GM19035 (cell line): ENCODE data around the gene VPS41.

Experiments
- ATAC-seq: cut with Tn5 transposase; IDR thresholded peaks from one replicate; pipeline ENCODE4 v1.9.1; 2021; ENCODE audit not compliant: unreplicated experiment

Gene VPS41

DNA sequence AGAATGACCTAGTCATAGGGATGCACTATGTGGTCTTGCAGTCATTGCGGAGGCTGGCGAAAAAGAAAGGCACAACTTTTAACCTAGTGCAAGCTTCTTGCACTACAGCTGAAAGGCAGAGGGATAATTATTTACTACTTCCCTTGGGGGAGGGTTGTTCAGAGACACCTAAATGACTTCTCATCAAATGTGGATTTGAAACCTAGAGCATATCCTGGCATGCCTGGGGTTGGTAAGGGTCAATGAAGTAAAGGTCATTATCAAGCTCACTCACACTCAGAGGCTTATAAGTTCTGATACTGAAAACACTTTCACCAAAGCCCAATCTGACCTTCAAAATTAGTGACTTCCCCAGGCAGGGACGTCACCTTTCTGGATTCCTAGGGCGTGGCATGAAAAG is 168.9 kb downstream of the VPS41 start:
- no peak for ATAC-seq

DNA sequence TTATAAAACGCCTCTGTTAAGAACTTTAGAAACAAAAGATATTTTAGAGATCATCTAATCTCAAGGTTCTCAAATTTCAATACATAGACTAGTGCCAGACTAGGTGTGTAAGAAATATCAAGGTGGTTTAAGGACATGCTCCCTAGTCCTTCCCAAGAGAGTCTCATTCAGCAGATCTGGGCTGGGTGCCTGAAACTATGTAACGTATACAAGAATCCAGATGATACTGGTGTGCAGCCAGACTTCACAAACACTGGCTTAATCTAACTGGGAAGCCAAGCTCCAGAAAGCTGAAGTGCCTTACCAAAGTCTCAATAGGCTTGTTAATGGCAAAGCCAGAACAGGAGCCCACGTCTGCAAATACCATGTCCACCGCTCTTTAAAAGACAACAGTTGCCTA is 172.9 kb downstream of the VPS41 start:
- ATAC-seq, result no peak

DNA sequence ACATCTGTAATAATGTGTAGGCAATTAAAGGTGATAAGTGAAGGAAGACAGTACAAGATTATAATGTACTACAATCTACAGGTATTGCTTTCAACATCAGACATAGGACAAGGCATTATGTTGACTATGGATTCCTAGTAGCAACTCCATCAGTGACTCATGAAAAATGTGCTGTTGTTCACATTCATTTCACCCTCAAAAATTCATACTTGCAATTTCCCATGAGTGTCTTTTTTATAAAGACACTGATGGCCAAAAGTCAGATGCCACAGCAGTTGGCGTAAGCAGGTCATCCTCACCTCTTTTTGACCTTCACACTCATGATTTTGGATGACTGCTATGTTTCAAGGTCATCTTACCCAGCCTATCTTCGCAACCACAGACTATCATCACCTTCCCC is 177.8 kb downstream of the VPS41 start:
- ATAC-seq, result no peak

DNA sequence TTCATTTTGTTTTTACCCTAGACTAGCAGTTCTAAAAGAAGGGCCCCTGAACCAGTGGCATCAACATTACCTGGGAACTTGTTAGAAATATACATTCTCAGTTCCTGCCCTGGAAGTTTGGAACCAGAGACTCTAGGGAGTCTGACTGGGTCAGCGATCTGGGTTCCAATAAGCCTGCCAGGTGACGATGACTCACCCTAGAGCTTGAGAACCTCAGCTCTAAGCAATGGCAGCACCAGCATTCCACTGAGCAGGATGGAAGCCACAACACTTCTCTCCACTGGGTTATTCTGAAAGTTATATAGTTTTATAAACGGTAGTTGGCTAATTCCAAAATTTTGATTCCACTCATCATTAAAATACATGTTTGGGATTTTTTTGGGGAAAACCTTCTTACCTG is 180.8 kb downstream of the VPS41 start:
- no peak for ATAC-seq

DNA sequence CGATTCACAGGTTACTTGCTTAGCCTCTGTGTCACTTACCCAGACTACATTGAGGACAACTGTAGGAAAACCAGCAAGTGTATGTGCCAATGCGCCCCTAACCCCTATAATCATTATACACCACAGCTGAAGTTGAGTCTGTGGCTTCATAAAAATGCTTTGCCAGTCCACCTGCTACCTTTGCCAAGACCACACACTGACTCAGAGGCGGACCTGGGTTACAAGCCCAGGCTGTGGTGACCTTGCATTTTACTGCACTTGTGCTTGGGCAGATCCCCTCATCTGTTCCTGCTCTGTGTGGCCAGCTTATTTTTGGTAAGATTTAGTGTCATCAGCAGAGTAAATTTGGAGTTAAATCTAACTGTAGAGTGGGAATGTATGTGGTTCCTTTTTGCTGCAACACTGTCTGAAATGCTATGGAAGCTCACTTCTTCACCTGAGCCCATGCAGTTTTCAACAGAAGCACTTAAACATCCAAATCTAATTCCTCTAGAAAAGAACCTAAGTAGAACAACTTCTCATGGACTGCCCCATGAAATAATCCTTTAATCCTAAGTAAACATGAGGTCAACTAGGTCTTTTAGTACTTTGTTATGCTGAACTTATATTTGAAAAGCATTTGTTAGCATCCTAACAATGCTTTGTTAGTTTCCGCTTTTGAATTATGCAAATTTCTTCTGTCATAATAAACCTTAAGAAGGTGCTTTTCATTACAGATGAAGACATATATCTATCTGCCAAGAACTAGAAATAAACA is 181.6 kb downstream of the VPS41 start:
- no peak for ATAC-seq

DNA sequence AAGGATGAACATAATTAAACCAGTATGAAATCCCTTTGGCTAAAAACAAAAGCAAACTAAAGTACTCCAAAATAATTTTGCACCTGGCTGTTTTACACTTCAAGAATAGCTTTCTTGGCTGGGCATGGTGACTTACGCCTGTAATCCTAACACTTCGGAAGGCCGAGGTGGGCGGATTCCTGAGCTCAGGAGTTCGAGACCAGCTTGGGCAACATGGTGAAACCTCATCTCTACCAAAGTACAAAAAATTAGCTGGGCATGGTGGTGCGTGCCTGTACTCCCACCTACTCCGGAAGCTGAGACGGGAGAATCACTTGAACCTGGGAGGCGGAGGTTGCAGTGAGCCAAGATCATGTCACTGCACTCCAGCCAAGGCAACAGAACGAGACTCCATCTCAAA is 185.7 kb downstream of the VPS41 start:
- no peak for ATAC-seq

DNA sequence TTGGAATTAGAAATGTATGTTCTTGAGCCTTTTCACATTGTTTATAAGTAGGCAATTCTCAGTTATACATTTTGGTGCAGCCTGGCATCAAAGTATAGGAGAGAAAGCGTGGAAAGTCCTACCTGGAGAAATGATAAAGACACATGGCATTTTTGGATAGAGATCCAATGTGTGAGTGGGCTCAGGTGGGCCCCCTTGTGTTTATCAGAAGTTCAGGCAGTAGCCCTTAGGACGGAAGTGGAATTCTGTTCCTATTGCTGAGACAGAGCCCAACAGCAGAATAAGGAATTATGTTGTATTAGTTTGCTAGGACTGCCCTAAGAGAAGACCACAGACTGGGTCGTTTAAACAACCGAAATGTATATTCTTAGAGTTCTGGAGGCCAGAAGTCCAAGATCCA is 192.6 kb downstream of the VPS41 start:
- ATAC-seq, result no peak

DNA sequence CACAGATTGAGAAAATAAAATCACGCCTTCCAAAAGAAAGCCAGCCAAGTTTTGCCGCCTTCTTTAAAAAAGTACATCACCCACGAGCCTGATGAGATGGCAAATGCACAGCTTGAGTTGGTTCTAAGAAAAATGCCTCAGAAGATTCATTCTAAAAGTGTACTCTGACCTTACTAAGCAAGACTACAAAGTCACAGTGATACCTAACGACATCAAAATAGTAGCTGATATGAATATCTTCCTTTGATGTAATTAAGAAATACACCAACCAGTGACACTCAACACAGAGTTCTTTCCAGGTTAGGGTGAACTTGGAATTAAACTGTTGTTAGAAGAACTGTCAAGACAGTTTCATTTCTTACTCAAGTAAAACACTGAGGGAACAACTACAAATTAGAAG is 199.9 kb downstream of the VPS41 start:
- ATAC-seq, result no peak

DNA sequence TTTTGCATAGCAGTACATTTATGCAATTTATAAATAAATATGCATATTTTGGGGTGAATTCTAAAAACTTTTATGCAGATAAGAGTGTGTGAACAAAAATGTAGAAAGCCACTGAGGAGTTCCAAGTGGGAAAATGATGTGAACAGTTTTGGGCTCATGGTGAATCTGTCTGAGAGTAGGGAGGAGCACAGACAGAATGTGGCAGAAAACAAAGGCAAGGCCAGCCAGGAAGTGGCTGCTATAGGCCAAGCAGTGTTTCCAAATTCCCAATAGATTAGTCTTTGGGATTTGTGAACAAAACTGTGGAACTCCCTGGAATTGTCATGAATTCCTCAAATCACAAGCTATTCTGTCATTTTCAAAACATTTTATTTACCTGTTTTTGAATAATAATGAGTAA is 204.2 kb downstream of the VPS41 start:
- ATAC-seq, result no peak

DNA sequence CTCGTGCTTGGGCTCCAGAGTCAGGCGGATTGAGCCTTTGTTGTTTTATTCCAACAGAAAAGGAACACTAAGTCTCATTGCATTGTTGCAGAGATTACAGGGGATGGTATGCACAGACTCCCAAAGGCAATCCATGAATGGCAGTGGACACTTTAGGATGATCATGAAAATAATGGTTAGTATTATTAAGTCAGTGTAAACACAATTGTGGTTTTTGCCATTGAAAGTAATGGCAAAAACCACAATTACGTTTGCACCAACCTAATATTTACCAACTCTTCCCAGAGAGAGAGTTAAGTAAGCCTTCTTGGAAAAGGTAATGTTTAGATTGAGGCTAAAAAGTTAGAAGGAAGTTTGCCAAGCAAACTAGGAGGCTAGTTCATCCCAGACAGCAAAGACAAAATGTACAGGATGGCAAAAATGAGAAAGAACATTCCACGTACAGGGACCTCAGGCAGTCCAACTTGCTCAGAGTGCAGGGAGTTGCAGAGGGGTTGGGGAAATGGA is 204.9 kb downstream of the VPS41 start:
- no peak for ATAC-seq

DNA sequence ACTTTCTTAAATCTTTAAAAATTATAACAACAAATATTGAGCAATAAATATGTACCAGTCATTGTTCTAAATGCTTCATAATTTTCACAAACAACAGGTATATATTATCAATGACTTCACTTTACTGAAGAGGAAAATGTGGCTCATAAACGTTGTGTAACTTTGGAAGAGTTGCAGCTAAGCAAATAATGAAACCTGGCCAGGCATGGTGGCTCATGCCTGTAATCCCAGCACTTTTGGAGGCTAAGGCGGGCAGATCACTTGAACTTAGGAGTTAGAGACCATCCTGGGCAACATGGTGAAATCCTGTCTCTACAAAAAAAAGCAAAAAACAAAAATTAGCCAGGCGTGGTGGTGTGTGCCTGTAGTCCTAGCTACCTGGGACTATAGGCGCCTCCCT is 205.9 kb downstream of the VPS41 start:
- no peak for ATAC-seq

DNA sequence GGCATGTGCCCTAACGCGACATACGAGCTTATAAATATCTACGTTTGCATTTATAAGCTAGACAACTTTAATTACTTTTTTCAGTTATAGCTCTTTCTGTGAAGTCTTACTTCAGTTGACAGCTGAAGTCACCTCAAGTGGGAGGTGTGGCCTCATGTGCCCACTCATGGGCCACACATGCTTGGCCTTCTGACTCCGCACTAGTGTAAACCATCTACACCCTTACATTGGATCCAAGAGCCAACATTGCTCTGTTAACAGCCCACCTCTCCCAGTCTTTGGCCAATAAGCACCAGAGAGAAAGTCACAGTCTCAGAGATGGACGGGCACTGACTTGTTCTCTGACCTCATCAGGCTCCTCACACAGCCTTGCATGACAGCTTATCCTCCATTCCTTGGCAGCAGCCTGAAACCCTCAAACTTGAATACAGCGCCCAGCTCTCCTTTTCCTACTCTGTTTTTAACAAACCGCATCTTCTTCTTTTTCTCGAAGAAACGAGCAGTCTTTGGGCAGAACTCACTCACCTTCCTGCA is 206.9 kb downstream of the VPS41 start:
- no peak for ATAC-seq

DNA sequence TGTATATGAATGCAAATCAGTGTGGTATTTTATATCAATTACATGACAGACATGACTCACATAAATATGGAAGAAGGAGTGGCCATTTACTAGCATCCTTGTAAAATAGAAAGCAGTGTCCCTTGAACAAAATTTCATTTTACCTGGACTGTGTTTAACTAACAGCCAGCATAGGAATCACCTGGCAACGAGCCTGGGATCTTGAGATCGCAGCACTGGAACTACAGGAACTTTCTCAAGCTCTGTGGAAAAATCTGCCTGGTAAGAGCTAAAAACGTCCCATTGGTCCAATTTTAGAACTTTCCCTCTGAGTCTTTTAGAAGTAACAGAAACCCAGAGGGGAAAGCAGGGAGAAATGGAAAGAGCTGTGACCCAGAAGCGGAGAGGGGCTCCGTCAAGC is 208.9 kb downstream of the VPS41 start:
- ATAC-seq, result no peak

DNA sequence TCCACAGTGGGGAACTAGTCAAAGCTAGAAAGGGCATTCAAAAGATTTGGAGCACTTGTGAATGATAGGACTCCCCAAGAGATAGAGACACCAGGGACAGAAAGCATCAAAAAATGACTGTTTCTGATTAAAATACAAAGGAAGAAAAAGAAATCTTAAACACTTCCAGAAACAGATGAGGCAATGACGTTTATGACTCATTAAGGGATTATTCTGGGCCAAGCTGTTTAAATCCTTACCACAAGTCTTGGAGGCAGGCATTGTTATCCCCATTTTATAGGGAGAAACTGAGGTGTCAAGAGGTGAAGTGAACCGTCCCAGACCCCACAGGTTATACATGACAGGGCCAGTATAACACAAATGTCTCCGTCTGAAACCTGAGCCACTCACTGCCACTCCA is 209.5 kb downstream of the VPS41 start:
- ATAC-seq, result no peak

DNA sequence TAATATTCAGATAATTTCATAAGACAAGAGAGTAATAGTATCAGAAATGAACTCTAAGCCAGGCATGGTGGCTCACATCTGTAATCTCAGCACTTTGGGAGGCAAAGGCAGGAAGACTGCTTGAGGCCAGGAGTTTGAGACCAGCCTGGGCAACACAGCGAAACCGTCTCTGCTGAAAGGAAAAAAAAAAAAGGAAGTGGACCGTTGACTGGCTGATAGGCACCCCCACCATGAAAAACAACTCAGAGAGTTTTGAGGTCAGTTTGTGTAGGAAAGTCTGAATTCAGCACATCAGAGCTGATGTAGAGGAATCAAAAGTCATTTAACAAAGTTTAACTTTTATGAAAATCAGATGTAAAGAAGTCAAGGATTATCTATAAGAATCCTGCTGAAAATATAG is 214.7 kb downstream of the VPS41 start:
- no peak for ATAC-seq

DNA sequence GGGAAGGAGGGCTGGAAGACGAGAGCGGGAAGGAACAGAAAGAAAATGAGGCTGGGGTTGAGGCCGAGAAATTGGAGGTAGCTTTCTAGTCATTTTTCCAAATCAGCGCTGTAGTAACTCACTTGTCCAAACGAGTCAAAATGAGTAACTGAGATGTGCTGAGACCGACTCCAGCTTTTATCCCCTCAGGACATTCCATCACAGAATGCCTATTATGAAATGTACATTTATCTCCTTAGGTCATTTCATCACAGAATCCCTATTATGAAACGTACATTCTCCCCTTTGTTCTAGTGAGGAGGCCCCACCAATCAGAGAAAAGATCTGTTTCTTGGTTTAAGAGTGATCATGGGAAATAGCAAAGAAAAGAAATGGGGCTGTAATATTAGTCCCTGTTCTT is 222.1 kb downstream of the VPS41 start:
- ATAC-seq, result no peak

DNA sequence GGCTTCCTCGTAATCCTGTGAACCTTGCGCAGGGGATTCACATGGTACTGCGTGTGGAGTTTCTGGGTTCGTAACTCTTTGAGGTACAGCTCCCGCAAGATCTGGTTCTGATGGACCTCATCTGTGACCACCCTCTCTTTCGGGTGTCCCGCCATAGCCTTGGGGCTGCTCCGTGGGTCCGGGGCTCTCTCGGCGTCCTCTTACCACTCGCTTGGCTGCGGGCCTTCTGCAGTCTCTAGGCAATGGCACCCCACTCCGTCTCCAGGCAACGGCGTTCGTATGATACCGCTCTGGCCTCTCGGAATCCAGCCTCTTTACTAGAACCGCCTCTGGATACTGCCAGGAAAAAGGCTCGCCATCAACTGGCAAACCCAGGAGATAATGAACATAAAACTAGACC is 223.1 kb downstream of the VPS41 start:
- ATAC-seq, result no peak

DNA sequence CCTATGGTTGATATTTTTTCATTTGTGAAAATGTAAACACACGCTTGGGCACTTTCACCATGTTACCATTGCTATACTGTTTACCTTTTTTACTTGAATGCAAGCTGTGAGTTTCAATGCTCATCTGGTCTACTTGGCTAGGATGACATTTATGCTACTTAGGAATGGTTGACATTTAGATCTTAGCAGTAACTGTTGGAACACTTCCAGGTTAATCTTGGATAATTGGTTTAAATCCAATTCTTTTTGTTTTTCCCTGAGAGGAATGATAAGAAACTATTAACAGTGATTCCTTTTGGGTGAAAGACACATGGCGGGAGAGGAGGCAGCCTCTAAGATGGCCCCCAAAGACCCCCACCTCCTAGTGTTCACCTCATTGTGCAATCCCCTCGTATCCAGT is 226.4 kb downstream of the VPS41 start:
- ATAC-seq, result no peak

DNA sequence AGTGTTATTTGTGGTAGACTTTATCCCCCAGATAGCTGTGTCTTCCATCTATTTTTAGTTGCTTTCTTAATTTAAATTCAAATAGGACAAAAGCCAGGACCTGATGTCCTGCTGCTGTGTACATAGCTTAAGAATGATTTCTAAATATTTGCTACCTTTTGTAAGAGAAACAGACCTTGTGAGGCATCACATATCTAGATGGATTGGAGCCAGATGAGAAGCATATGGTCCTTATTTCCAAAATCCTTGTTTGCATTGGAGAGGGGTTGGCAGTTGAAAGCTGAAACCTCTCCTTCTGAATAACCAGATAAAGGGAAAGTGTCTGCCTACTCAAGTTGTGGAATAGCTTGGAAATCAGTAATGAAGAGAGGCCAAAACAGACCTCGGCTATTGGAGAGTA is 227.1 kb downstream of the VPS41 start:
- ATAC-seq, result no peak

DNA sequence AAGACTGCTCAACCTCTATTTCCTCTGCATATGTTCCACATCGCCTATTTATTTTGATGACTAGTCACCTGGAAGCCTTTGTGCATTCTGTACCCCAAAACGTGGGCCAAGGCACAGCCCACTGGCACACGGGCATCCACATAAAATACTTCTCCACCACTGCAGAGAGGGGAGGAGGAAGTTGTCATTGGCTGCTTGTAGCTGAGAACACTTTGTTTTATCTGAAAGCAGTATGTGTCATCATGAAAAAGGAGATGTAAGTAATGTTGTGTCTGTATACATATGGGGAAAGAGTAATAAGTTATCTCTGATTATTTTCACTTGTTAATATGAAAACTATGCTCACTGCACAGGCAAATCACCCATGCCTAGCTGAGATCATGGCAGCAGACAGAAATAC is 229.6 kb downstream of the VPS41 start:
- ATAC-seq, result no peak

DNA sequence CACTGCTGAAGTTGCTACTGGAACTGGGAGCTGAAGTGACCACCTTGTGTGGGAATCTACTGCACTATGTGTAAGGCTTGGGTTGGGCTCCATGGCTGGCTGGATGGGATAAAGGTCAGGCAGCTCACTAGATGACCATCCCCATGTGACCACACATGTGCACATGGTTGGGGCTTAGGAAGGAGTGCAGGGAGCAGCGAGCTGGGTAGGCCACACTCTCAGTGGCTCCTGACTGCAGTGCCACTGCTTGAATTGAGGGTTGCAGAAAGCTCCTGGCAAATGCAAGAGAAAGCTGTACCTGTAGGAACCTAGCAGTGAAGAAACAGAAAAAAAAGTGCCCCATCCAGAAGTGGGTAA is 230.3 kb downstream of the VPS41 start:
- no peak for ATAC-seq

DNA sequence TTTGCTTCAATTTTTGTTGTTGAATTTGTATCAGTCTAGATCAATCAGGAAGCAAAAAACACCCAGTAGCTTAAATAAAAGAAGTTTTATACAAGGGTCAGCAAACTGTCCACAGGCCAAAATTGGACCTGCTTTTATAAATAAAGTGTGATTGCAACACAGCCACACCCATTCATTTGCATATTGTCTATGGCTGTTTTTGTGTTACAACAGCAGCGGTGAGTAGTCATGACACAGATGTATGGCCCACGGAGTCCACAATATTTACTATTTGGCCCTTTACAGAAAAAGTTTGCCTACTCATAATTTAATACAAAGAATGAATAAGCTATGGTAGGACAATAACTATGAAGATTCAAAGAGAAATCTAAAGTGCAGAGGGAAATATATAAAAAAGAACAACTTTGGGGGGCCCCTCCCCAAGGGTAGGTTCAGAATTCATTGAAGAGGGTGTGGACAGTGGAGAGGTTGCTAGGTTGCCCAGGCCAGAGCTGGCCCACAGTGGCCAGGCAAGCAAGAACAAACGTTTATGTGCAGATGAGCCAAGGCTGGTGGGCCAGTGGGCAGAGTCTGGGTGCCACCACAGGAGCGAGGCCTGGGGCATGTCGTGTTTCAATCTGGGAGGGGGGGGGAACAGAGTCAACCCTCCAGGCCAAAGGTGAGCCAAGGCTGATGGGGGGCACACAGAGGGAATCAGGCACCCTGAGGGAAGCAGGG is 230.9 kb downstream of the VPS41 start:
- ATAC-seq, result no peak
